ENCODE measurements around the gene FRMD3.

GRCh38 chr9:83466877-83467276 lies 71.3 kb downstream of the FRMD3 start:
- TF ChIP-seq EZH2 (IDR thresholded peaks at IDR 0.05; ENCODE audit: low read depth) (no peak), CTCF (conservative IDR thresholded peaks at IDR 0.05) (no peak)
